Caco-2 (cell line): ENCODE measurements around the gene POU3F3. TPM values are rescaled to one million over a fixed set of nuclear protein-coding genes. Genes with fewer than 3 reads are reported as not detected.

ENCODE experiments used
- BruUV-seq: library from RNA; stranded (reverse); fragments of 400-500 nt; replicated peaks from 2 replicates; lab custom pipeline; 2021; lab: Mats Ljungman, UMichigan
- CTCF ChIA-PET: fragments of 300-600 bp; sonication (Branson Sonifier 250); formaldehyde crosslinking; loops from one replicate; lab custom pipeline; 2022; ENCODE audit warnings: antibody characterized with exemption; lab: Charles Lee
- POLR2A ChIA-PET: fragments of 300-600 bp; sonication (Branson Sonifier 250); formaldehyde crosslinking; loops from one replicate; lab custom pipeline; 2022; ENCODE audit warnings: antibody characterized with exemption; lab: Charles Lee
- DNase-seq, 2 experiments: peaks; one replicate each; pipeline versions ENCODE4 v3.0.0 to v3.0.0-alpha.2; 2020 to 2022
- H3K27me3 ChIP-seq: replicated peaks from 2 replicates; pipeline ENCODE4 v1.6.0; 2011; ENCODE audit warnings: low read length; ENCODE audit not compliant: control insufficient read depth, insufficient read depth
- H3K36me3 ChIP-seq: 2 replicates; pipeline ENCODE4 v1.5.1; 2011; ENCODE audit warnings: low read length; ENCODE audit not compliant: control insufficient read depth, insufficient read depth
- H3K4me1 ChIP-seq: fragments of 250-450 bp; sonication (Bioruptor Pico); 2 replicates; pipeline ENCODE4 v1.5.1; 2020; ENCODE audit warnings: mild to moderate bottlenecking
- H3K4me3 ChIP-seq: 2 replicates; pipeline ENCODE4 v1.5.1; 2011; ENCODE audit warnings: low read depth, mild to moderate bottlenecking, control low read depth, low read length
- H3K9me3 ChIP-seq: fragments of 250-450 bp; sonication (Bioruptor Pico); 2 replicates; pipeline ENCODE4 v1.5.1; 2020; ENCODE audit warnings: mild to moderate bottlenecking, moderate library complexity
- H3K27ac Mint-ChIP-seq: one replicate; pipeline ENCODE4 v1.8.0; 2022; ENCODE audit warnings: mixed read lengths; ENCODE audit not compliant: unreplicated experiment
- H3K27me3 Mint-ChIP-seq: one replicate; pipeline ENCODE4 v1.8.0; 2022; ENCODE audit warnings: mixed read lengths; ENCODE audit not compliant: insufficient read depth, unreplicated experiment
- H3K36me3 Mint-ChIP-seq: one replicate; pipeline ENCODE4 v1.8.0; 2022; ENCODE audit warnings: mild to moderate bottlenecking, mixed read lengths; ENCODE audit not compliant: insufficient read depth, unreplicated experiment
- H3K4me1 Mint-ChIP-seq: one replicate; pipeline ENCODE4 v1.8.0; 2022; ENCODE audit warnings: low read depth, mixed read lengths; ENCODE audit not compliant: unreplicated experiment
- H3K4me3 Mint-ChIP-seq: one replicate; pipeline ENCODE4 v1.8.0; 2022; ENCODE audit warnings: mild to moderate bottlenecking, moderate library complexity, mixed read lengths; ENCODE audit not compliant: unreplicated experiment
- H3K9me3 Mint-ChIP-seq: one replicate; pipeline ENCODE4 v1.8.0; 2022; ENCODE audit warnings: mixed read lengths; ENCODE audit not compliant: unreplicated experiment
- intact Hi-C: fragments of 100-400 bp; cut with micrococcal nuclease; formaldehyde crosslinking; loops from one replicate; pipeline ENCODE4 v1.10.0; 2022; ENCODE audit not compliant: unreplicated experiment
- total RNA-seq: library from RNA; stranded (reverse); gene quantifications from 2 replicates; pipeline ENCODE4 v1.2.3, GENCODE V29; 2022
- TF ChIP-seq, protein P1 (sequence below), 2 experiments: fragments of 200-600 bp in 1 of 2; IDR thresholded peaks; 1 replicate in 1 of 2; 2 replicates in 1 of 2; pipeline versions ENCODE4 v1.5.1 to v1.8.0; 2011 to 2022; ENCODE audit warnings: antibody characterized with exemption in 1 of 2, control low read depth in 1 of 2, inconsistent platforms in 1 of 2, low read depth in 1 of 2, low read length in 1 of 2, mild to moderate bottlenecking in 1 of 2, moderate library complexity in 1 of 2; ENCODE audit not compliant: insufficient read depth in 1 of 2, severe bottlenecking in 1 of 2, unreplicated experiment in 1 of 2

The POU3F3 gene
- total RNA-seq, 1 experiment from 2014 or later: not detected

DNA sequence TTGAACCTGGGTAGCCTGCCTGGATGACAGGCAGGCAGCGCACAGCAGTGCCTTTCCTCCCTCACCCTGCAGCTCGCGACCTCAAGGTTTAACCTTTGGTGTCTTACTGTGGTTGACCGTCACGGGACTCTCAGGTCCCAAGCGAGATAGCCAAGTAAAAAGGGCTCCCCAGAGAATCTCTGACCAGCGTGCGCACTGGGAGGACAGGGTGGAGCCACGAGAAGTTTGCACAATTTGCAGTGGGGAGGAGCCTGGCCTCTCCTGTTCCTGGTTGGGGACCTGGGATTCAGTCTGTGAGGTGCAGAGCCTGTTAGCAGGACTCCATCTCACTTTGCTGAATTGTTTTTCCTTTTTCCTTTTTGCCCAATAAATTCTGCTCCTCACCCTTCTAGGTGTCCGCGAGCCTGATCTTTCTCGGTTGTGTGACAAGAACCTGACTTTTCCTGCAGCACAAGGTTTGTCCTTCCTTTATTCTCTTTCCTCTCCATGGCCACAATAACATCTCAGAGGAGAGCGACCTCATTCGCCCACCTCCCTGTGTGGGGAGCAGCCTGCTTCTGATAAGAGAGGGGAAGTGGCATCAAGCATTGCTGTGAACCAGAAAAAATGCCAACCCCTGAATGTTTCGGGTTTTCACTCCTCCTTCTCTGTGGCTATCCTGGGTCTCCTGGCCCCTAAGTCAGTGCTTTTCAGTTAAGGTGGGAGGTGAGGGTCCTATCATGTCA is 36.2 kb downstream of the POU3F3 start:
- BruUV-seq: no TSS peak
- Mint-ChIP-seq H3K27ac (no peak overlapping the region), H3K9me3 (no peaks in the 10 kb centered on the region), H3K4me1 (no peaks in the 10 kb centered on the region), H3K27me3 (peaks cover 14% of the 10 kb centered on the region), H3K36me3 (no peaks in the 10 kb centered on the region), H3K4me3 (no peak overlapping the region)
- no peak for DNase-seq
- TF ChIP-seq, protein P1, sequence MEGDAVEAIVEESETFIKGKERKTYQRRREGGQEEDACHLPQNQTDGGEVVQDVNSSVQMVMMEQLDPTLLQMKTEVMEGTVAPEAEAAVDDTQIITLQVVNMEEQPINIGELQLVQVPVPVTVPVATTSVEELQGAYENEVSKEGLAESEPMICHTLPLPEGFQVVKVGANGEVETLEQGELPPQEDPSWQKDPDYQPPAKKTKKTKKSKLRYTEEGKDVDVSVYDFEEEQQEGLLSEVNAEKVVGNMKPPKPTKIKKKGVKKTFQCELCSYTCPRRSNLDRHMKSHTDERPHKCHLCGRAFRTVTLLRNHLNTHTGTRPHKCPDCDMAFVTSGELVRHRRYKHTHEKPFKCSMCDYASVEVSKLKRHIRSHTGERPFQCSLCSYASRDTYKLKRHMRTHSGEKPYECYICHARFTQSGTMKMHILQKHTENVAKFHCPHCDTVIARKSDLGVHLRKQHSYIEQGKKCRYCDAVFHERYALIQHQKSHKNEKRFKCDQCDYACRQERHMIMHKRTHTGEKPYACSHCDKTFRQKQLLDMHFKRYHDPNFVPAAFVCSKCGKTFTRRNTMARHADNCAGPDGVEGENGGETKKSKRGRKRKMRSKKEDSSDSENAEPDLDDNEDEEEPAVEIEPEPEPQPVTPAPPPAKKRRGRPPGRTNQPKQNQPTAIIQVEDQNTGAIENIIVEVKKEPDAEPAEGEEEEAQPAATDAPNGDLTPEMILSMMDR (IDR thresholded peaks at IDR 0.05; ENCODE audit: insufficient read depth in 1 of 2, low read depth in 1 of 2, low read length in 1 of 2, severe bottlenecking in 1 of 2, unreplicated experiment in 1 of 2): no peak
- no peaks in the 10 kb centered on the region for H3K36me3 ChIP-seq
- no peaks in the 10 kb centered on the region for H3K4me1 ChIP-seq
- no peaks in the 10 kb centered on the region for H3K9me3 ChIP-seq
- H3K4me3 ChIP-seq: no peak overlapping the region
- POLR2A ChIA-PET: no interaction called here
- intact Hi-C loops: no loop called here
- CTCF ChIA-PET: no interaction called here
- H3K27me3 ChIP-seq: no peaks in the 10 kb centered on the region

DNA sequence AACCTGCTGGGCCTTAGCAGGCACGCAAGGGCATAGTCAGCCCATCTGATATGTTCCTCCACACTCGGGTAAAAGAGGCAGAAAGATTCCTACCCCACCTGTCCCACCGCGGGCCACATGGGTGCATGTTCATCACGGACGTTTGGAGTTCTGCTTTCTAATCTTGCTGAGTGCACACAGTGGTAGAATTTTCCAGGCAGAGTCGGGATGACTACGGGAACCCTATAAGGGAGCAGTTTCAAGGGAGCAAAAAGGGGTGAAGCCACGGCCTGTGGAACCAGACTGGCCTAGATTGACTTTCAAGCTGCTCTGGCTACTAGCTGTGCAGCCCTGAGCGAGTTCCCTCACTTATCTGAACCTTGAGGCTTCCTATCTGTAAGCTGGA is 36.8 kb downstream of the POU3F3 start:
- intact Hi-C loops: no loop called here

DNA sequence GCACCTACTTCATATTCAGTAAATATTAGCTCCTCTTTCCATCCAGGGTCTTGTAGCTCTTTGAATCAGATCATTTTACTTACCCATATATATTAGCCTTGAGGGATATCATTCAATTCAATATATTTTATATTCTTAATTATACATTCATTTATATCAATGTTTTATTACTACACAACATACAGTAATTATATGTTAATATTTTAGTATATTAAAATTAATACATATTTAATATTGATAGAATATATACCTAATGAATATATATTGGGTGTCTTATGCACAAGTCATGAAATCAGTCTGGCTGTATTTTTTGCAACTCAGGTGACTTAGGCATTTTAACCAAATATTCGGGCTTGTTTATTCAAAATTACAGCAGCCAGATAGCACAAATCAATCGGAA is 37.2 kb downstream of the POU3F3 start:
- H3K4me3 Mint-ChIP-seq: no peak overlapping the region
- POLR2A ChIA-PET: no interaction called here

More for the DNA sequence above, 36.8 kb downstream of the POU3F3 start:
- TF ChIP-seq, protein P1 (IDR thresholded peaks at IDR 0.05; ENCODE audit: insufficient read depth in 1 of 2, low read depth in 1 of 2, low read length in 1 of 2, severe bottlenecking in 1 of 2, unreplicated experiment in 1 of 2): no peak
- Mint-ChIP-seq H3K4me3 (no peak overlapping the region), H3K4me1 (no peaks in the 10 kb centered on the region), H3K9me3 (no peaks in the 10 kb centered on the region), H3K27me3 (peaks cover 17% of the 10 kb centered on the region), H3K36me3 (no peaks in the 10 kb centered on the region), H3K27ac (no peak overlapping the region)
- ChIA-PET POLR2A (no interaction called here), CTCF (no interaction called here)
- Histone ChIP-seq H3K36me3 (no peaks in the 10 kb centered on the region), H3K4me1 (no peaks in the 10 kb centered on the region), H3K9me3 (no peaks in the 10 kb centered on the region), H3K4me3 (no peak overlapping the region), H3K27me3 (no peaks in the 10 kb centered on the region)
- BruUV-seq: no TSS peak
- no peak for DNase-seq

More for the DNA sequence above, 37.2 kb downstream of the POU3F3 start:
- BruUV-seq: no TSS peak
- TF ChIP-seq, protein P1 (IDR thresholded peaks at IDR 0.05; ENCODE audit: insufficient read depth in 1 of 2, low read depth in 1 of 2, low read length in 1 of 2, severe bottlenecking in 1 of 2, unreplicated experiment in 1 of 2): no peak
- intact Hi-C loops: no loop called here
- Mint-ChIP-seq H3K27me3 (peaks cover 19% of the 10 kb centered on the region), H3K27ac (no peak overlapping the region), H3K9me3 (no peaks in the 10 kb centered on the region), H3K4me1 (no peaks in the 10 kb centered on the region), H3K36me3 (no peaks in the 10 kb centered on the region)
- Histone ChIP-seq H3K4me3 (no peak overlapping the region), H3K27me3 (no peaks in the 10 kb centered on the region), H3K36me3 (no peaks in the 10 kb centered on the region), H3K9me3 (no peaks in the 10 kb centered on the region; the same call in 1 of the 2 replicates), H3K4me1 (no peaks in the 10 kb centered on the region)
- CTCF ChIA-PET: no interaction called here
- no peak for DNase-seq
